Esophagus squamous epithelium (tissue), 4 donors: ENCODE data around the gene LGR6.

Source experiments
- CTCF ChIP-seq, 6 experiments: fragments of 450-650 bp in 4 of 6; fragments of 200-600 bp in 2 of 6; sonication (generic) in 2 of 6; IDR thresholded peaks; one replicate each; pipeline ENCODE4 v1.5.1; 2016 to 2019; ENCODE audit warnings: antibody characterized with exemption in 6 of 6, mild to moderate bottlenecking in 4 of 6, moderate library complexity in 4 of 6
- POLR2A ChIP-seq, 4 donors: fragments of 450-650 bp; IDR thresholded peaks; one replicate each; pipeline ENCODE4 v1.6.1; 2017; ENCODE audit warnings: antibody characterized with exemption in 4 of 4, mild to moderate bottlenecking in 4 of 4, moderate library complexity in 3 of 4

DNA sequence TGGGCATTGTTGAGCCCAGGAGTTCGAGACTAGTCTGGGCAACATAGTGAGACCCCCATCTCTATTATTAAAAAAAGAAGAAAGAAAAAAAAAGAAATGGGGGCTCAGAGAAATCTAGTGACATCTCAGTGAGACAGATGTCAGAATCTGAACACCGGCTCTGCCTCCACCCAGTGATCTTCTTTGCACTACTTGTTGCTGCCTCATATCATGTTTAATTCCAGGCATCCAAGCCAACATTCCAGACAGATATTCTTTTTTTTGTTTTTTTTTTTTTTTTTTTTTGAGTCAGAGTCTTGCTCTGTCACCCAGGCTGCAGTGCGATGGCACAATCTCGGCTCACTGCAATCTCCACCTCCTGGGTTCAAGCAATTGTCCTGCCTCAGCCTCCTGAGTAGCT is 44.0 kb upstream of the LGR6 start:
- TF ChIP-seq CTCF (IDR thresholded peaks at IDR 0.05) (no peak), POLR2A (IDR thresholded peaks at IDR 0.05) (no peak)
